Measurements from ENCODE around the gene TGM3.

DNA sequence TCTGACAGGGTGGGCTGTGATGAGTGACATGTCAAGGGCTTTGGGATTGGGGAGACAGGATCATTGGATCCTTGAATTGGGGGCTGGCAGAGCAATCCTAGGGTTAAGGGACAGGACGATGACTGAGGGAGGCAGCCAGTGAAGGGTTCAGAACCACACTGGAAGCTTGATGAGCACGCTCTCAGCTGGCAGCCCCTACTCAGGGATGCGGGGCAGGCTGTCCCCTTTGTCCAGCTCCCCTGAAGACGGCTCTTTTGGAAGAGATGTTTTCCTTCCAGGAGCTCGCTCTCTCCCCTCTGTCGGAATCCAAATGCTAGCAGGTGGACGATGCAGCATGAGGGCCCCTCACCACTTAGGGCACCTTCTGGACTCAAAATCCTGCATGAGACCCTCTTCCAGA, 8.4 kb downstream of the TGM3 start:
- TF ChIP-seq, protein P1, sequence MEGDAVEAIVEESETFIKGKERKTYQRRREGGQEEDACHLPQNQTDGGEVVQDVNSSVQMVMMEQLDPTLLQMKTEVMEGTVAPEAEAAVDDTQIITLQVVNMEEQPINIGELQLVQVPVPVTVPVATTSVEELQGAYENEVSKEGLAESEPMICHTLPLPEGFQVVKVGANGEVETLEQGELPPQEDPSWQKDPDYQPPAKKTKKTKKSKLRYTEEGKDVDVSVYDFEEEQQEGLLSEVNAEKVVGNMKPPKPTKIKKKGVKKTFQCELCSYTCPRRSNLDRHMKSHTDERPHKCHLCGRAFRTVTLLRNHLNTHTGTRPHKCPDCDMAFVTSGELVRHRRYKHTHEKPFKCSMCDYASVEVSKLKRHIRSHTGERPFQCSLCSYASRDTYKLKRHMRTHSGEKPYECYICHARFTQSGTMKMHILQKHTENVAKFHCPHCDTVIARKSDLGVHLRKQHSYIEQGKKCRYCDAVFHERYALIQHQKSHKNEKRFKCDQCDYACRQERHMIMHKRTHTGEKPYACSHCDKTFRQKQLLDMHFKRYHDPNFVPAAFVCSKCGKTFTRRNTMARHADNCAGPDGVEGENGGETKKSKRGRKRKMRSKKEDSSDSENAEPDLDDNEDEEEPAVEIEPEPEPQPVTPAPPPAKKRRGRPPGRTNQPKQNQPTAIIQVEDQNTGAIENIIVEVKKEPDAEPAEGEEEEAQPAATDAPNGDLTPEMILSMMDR (IDR thresholded peaks at IDR 0.05) = no peak
- no peak for TF ChIP-seq POLR2A (IDR thresholded peaks at IDR 0.05)

All from lower leg skin (tissue), 3 donors.